ENCODE data around the gene GREB1L.
"Not testable (repeated sequence)": the region's sequence is repeated elsewhere in the genome, so short reads cannot be mapped to it uniquely, and the experiment has no call there.

The GREB1L gene

GRCh38 chr18:21272016-21272579 lies 30.1 kb downstream of the GREB1L start:
- H3K9me3 ChIP-seq (ENCODE audit: severe bottlenecking) = no peaks in the 10 kb centered on the region

GRCh38 chr18:21273568-21273967 lies 31.5 kb downstream of the GREB1L start:
- Histone ChIP-seq H3K4me3 (ENCODE audit: low read depth, low read length) (no peak overlapping the region), H3K9me3 (ENCODE audit: severe bottlenecking) (no peaks in the 10 kb centered on the region), H3K36me3 (no peaks in the 10 kb centered on the region), H3K27me3 (ENCODE audit: insufficient read depth, low read depth, severe bottlenecking) (no peaks in the 10 kb centered on the region), H3K27ac (no peak overlapping the region)
- TF ChIP-seq CTCF (IDR thresholded peaks at IDR 0.05; ENCODE audit: low read depth, low read length) = no peak
- DNase-seq = no peak

More at GRCh38 chr18:21272016-21272579, 30.1 kb downstream of the GREB1L start:
- no peak overlapping the region for H3K27ac ChIP-seq
- DNase-seq = no peak
- TF ChIP-seq CTCF (IDR thresholded peaks at IDR 0.05; ENCODE audit: low read depth, low read length) = no peak
- H3K36me3 ChIP-seq = no peaks in the 10 kb centered on the region
- no peaks in the 10 kb centered on the region for H3K27me3 ChIP-seq (ENCODE audit: insufficient read depth, low read depth, severe bottlenecking)
- H3K4me3 ChIP-seq (ENCODE audit: low read depth, low read length) = no peak overlapping the region

GRCh38 chr18:21275645-21276044 lies 33.6 kb downstream of the GREB1L start:
- no peak for TF ChIP-seq CTCF (IDR thresholded peaks at IDR 0.05; ENCODE audit: low read depth, low read length)
- no peak for DNase-seq
- Histone ChIP-seq H3K27me3 (ENCODE audit: insufficient read depth, low read depth, severe bottlenecking) (no peaks in the 10 kb centered on the region), H3K27ac (no peak overlapping the region), H3K9me3 (ENCODE audit: severe bottlenecking) (no peaks in the 10 kb centered on the region), H3K36me3 (no peaks in the 10 kb centered on the region), H3K4me3 (ENCODE audit: low read depth, low read length) (no peak overlapping the region)

GRCh38 chr18:21277578-21277977 lies 35.5 kb downstream of the GREB1L start:
- Histone ChIP-seq H3K36me3 (no peaks in the 10 kb centered on the region), H3K27me3 (ENCODE audit: insufficient read depth, low read depth, severe bottlenecking) (no peaks in the 10 kb centered on the region), H3K9me3 (ENCODE audit: severe bottlenecking) (no peaks in the 10 kb centered on the region), H3K4me3 (ENCODE audit: low read depth, low read length) (no peak overlapping the region), H3K27ac (no peak overlapping the region)
- DNase-seq = no peak
- TF ChIP-seq CTCF (IDR thresholded peaks at IDR 0.05; ENCODE audit: low read depth, low read length) = no peak

GRCh38 chr18:21278218-21278617 lies 36.2 kb downstream of the GREB1L start:
- H3K27ac ChIP-seq; H3K9me3 ChIP-seq (ENCODE audit: severe bottlenecking); DNase-seq; H3K36me3 ChIP-seq; H3K4me3 ChIP-seq (ENCODE audit: low read depth, low read length); H3K27me3 ChIP-seq (ENCODE audit: insufficient read depth, low read depth, severe bottlenecking): not testable (repeated sequence)

- H3K4me3 ChIP-seq (ENCODE audit: low read depth, low read length) = no peak overlapping the region
- no peak for DNase-seq
- no peak for TF ChIP-seq CTCF (IDR thresholded peaks at IDR 0.05; ENCODE audit: low read depth, low read length)
- H3K27me3 ChIP-seq (ENCODE audit: insufficient read depth, low read depth, severe bottlenecking) = no peaks in the 10 kb centered on the region
- no peaks in the 10 kb centered on the region for H3K9me3 ChIP-seq (ENCODE audit: severe bottlenecking)
- H3K27ac ChIP-seq = no peak overlapping the region
- no peaks in the 10 kb centered on the region for H3K36me3 ChIP-seq
Measured at GRCh38 chr18:21281603-21282002, 39.6 kb downstream of the GREB1L start.
